HEK293 (cell line): ENCODE measurements around the gene CEBPA.

Source experiments
- EGR2 ChIP-seq: fragments of 450-650 bp; formaldehyde crosslinking; IDR thresholded peaks from 2 replicates; pipeline ENCODE4 v1.5.1; 2016; ENCODE audit warnings: low read depth, missing biosample characterization, missing genetic modification characterization
- GLIS1 ChIP-seq: fragments of 450-650 bp; formaldehyde crosslinking; IDR thresholded peaks from 2 replicates; pipeline ENCODE4 v1.5.1; 2016; ENCODE audit warnings: missing biosample characterization, missing genetic modification characterization
- OVOL3 ChIP-seq: fragments of 450-650 bp; formaldehyde crosslinking; IDR thresholded peaks from 2 replicates; pipeline ENCODE4 v1.5.1; 2016; ENCODE audit warnings: missing biosample characterization, missing genetic modification characterization
- PRDM1 ChIP-seq: fragments of 450-650 bp; formaldehyde crosslinking; IDR thresholded peaks from 2 replicates; pipeline ENCODE4; 2016; ENCODE audit warnings: missing biosample characterization, missing genetic modification characterization
- PRDM2 ChIP-seq: fragments of 450-650 bp; formaldehyde crosslinking; IDR thresholded peaks from 2 replicates; pipeline ENCODE4 v1.5.1; 2016; ENCODE audit warnings: missing biosample characterization, missing genetic modification characterization, borderline replicate concordance
- PRDM6 ChIP-seq: fragments of 450-650 bp; formaldehyde crosslinking; IDR thresholded peaks from 2 replicates; pipeline ENCODE4 v1.5.1; 2017; ENCODE audit warnings: missing biosample characterization, missing genetic modification characterization
- SCRT1 ChIP-seq: fragments of 450-650 bp; formaldehyde crosslinking; IDR thresholded peaks from 2 replicates; pipeline ENCODE4 v1.5.1; 2016; ENCODE audit warnings: missing biosample characterization, missing genetic modification characterization, borderline replicate concordance
- SETDB1 ChIP-seq: IDR thresholded peaks from one replicate; pipeline ENCODE4 v1.6.1; 2017; ENCODE audit warnings: mild to moderate bottlenecking, low read length, moderate library complexity, mixed read lengths; ENCODE audit not compliant: insufficient read length
- TCF7L2 ChIP-seq: IDR thresholded peaks from 2 replicates; pipeline ENCODE4 v1.6.1; 2011; ENCODE audit warnings: low read depth, mild to moderate bottlenecking, inconsistent platforms, low read length, moderate library complexity, borderline replicate concordance
- ZBTB17 ChIP-seq: fragments of 450-650 bp; formaldehyde crosslinking; IDR thresholded peaks from 2 replicates; pipeline ENCODE4 v1.5.1; 2016; ENCODE audit warnings: missing biosample characterization, missing genetic modification characterization
- ZBTB20 ChIP-seq: fragments of 450-650 bp; formaldehyde crosslinking; IDR thresholded peaks from 2 replicates; pipeline ENCODE4 v1.5.1; 2016; ENCODE audit warnings: missing biosample characterization, missing genetic modification characterization
- ZBTB48 ChIP-seq: fragments of 450-650 bp; formaldehyde crosslinking; IDR thresholded peaks from 2 replicates; pipeline ENCODE4 v1.5.1; 2016; ENCODE audit warnings: missing biosample characterization, missing genetic modification characterization
- ZNF112 ChIP-seq: fragments of 450-650 bp; formaldehyde crosslinking; IDR thresholded peaks from 2 replicates; pipeline ENCODE4 v1.5.0; 2017; ENCODE audit warnings: missing biosample characterization, missing genetic modification characterization
- ZNF155 ChIP-seq: fragments of 450-650 bp; formaldehyde crosslinking; IDR thresholded peaks from 2 replicates; pipeline ENCODE4 v1.5.1; 2016; ENCODE audit warnings: missing biosample characterization, missing genetic modification characterization
- ZNF202 ChIP-seq: fragments of 450-650 bp; formaldehyde crosslinking; IDR thresholded peaks from 2 replicates; pipeline ENCODE4 v1.5.1; 2016; ENCODE audit warnings: missing biosample characterization, missing genetic modification characterization, borderline replicate concordance
- ZNF26 ChIP-seq: fragments of 450-650 bp; formaldehyde crosslinking; IDR thresholded peaks from 2 replicates; pipeline ENCODE4 v1.5.1; 2016; ENCODE audit warnings: missing biosample characterization, missing genetic modification characterization
- ZNF362 ChIP-seq: fragments of 450-650 bp; formaldehyde crosslinking; IDR thresholded peaks from 2 replicates; pipeline ENCODE4 v1.5.1; 2016; ENCODE audit warnings: missing biosample characterization, missing genetic modification characterization
- ZNF37A ChIP-seq: fragments of 450-650 bp; IDR thresholded peaks from 2 replicates; pipeline ENCODE4 v1.5.1; 2018; ENCODE audit warnings: missing biosample characterization, missing genetic modification characterization
- ZNF433 ChIP-seq: fragments of 450-650 bp; formaldehyde crosslinking; IDR thresholded peaks from 2 replicates; pipeline ENCODE4 v1.5.1; 2016; ENCODE audit warnings: missing biosample characterization, missing genetic modification characterization, low read depth
- ZNF488 ChIP-seq: fragments of 450-650 bp; formaldehyde crosslinking; IDR thresholded peaks from 2 replicates; pipeline ENCODE4 v1.5.1; 2016; ENCODE audit warnings: missing biosample characterization, missing genetic modification characterization
- ZNF501 ChIP-seq: fragments of 450-650 bp; formaldehyde crosslinking; IDR thresholded peaks from 2 replicates; pipeline ENCODE4 v1.5.1; 2016; ENCODE audit warnings: missing biosample characterization, missing genetic modification characterization
- ZNF544 ChIP-seq: fragments of 450-650 bp; formaldehyde crosslinking; IDR thresholded peaks from 2 replicates; pipeline ENCODE4 v1.5.0; 2017; ENCODE audit warnings: missing biosample characterization, missing genetic modification characterization
- ZNF558 ChIP-seq: fragments of 450-650 bp; formaldehyde crosslinking; IDR thresholded peaks from 2 replicates; pipeline ENCODE4 v1.5.1; 2016; ENCODE audit warnings: missing biosample characterization, missing genetic modification characterization
- ZNF624 ChIP-seq: fragments of 450-650 bp; formaldehyde crosslinking; IDR thresholded peaks from 2 replicates; pipeline ENCODE4 v1.5.1; 2017; ENCODE audit warnings: missing biosample characterization, missing genetic modification characterization
- ZNF626 ChIP-seq: fragments of 450-650 bp; sonication (Bioruptor Pico); formaldehyde crosslinking; IDR thresholded peaks from 2 replicates; pipeline ENCODE4 v1.5.1; 2018; ENCODE audit warnings: missing biosample characterization, missing genetic modification characterization, inconsistent platforms
- ZNF677 ChIP-seq: fragments of 450-650 bp; IDR thresholded peaks from 2 replicates; pipeline ENCODE4 v1.5.0; 2018; ENCODE audit warnings: missing biosample characterization, mild to moderate bottlenecking, missing genetic modification characterization, moderate library complexity
- ZNF777 ChIP-seq: fragments of 450-650 bp; formaldehyde crosslinking; IDR thresholded peaks from 2 replicates; pipeline ENCODE4 v1.5.1; 2017; ENCODE audit warnings: missing biosample characterization, missing genetic modification characterization, borderline replicate concordance
- ZSCAN16 ChIP-seq: fragments of 450-650 bp; formaldehyde crosslinking; IDR thresholded peaks from 2 replicates; pipeline ENCODE4 v1.5.1; 2016; ENCODE audit warnings: missing biosample characterization, missing genetic modification characterization
- ZSCAN4 ChIP-seq: fragments of 450-650 bp; formaldehyde crosslinking; IDR thresholded peaks from 2 replicates; pipeline ENCODE4 v1.5.1; 2017; ENCODE audit warnings: missing biosample characterization, missing genetic modification characterization

Gene CEBPA

GRCh38 chr19:33250500-33250899 is 51.8 kb downstream of the CEBPA start (continued):
- peak; percentile 64; the same call in 1 of the 2 replicates for TF ChIP-seq ZSCAN4 (tag by site-specific recombination)
- TF ChIP-seq SCRT1 (tag by site-specific recombination) = no peak
- no peak for TF ChIP-seq PRDM6
- no peak for TF ChIP-seq ZNF501 (tag by site-specific recombination)
- TF ChIP-seq ZNF155 (tag by site-specific recombination) = no peak
- peak; percentile 54; the same call in 1 of the 2 replicates for TF ChIP-seq ZNF488 (tag by site-specific recombination)
- TF ChIP-seq ZNF777 (tag by site-specific recombination) = no peak; the same call in 1 of the 2 replicates
- TF ChIP-seq ZNF558 = no peak
- no peak for TF ChIP-seq PRDM1
- no peak for TF ChIP-seq ZNF624 (tag by site-specific recombination)
- TF ChIP-seq ZBTB20 (tag by site-specific recombination) = peak; percentile 34; the same call in 1 of the 2 replicates
- peak; percentile 51; the same call in 1 of the 2 replicates for TF ChIP-seq ZBTB48 (tag by site-specific recombination)
- no peak for TF ChIP-seq ZNF362 (tag by site-specific recombination)
- no peak for TF ChIP-seq ZNF626 (tag by site-specific recombination)
- peak; percentile 81 for TF ChIP-seq ZNF544 (tag by site-specific recombination)
- TF ChIP-seq SETDB1 = no peak
- no peak; the same call in 1 of the 2 replicates for TF ChIP-seq GLIS1 (tag by site-specific recombination)
- no peak for TF ChIP-seq EGR2
- no peak for TF ChIP-seq ZSCAN16 (tag by site-specific recombination)
- no peak for TF ChIP-seq ZNF26
- TF ChIP-seq OVOL3 (tag by site-specific recombination) = no peak
- TF ChIP-seq PRDM2 (tag by site-specific recombination) = no peak
- no peak for TF ChIP-seq ZNF433 (tag by site-specific recombination)
- no peak for TF ChIP-seq ZNF202 (tag by site-specific recombination)
- no peak for TF ChIP-seq ZNF677 (tag by site-specific recombination)
- TF ChIP-seq ZBTB17 = no peak
- no peak for TF ChIP-seq TCF7L2
- TF ChIP-seq ZNF37A = no peak
- TF ChIP-seq ZNF112 = 0 out of 2 replicates have a peak, but pooled peaks have one; percentile 29
